Fibroblast of the aortic adventitia (primary cell): Measurements from ENCODE around the gene CCT2. TPM values are rescaled to one million over a fixed set of nuclear protein-coding genes. Genes with fewer than 3 reads are reported as not detected.

Source experiments
- DNase-seq: peaks from one replicate; pipeline ENCODE4 v3.0.0-alpha.2; 2010; ENCODE audit warnings: low read depth
- H3K4me3 ChIP-seq: 2 replicates; pipeline ENCODE4 v1.5.1; 2011; ENCODE audit warnings: low read depth, mild to moderate bottlenecking, control low read depth, low read length, moderate library complexity
- total RNA-seq: library from RNA; depleted of rRNA; stranded (reverse); fragments of >200 nt; gene quantifications from 2 replicates; pipeline ENCODE4 v1.2.3, GENCODE V29; 2012; ENCODE audit warnings: low replicate concordance
- TF ChIP-seq, protein P1 (sequence below): IDR thresholded peaks from 2 replicates; pipeline ENCODE4 v1.5.1; 2011; ENCODE audit warnings: mild to moderate bottlenecking, low read length, control low read depth, inconsistent platforms; ENCODE audit not compliant: insufficient read depth

Gene CCT2
- total RNA-seq, 1 donor = 228 TPM

DNA sequence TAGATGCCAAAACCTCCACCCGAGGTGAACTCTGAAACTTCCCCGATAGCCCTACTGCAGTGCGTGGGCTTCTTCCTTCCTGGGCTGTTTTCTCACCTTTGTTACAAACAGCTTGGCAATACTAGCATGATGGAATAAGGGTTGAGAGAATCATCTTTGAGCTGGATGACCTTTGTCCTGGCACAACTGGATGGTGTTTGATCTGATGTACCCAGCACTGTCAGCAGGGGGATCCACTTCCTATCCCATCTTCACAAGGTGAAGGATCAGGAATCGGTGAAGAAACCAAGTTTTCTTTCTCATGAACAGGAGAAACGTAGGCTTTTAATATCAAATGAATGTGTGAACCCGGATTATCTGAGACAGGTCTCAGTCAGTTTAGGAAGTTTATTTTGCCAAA lies 44.9 kb downstream of the CCT2 start:
- H3K4me3 ChIP-seq = no peak overlapping the region
- DNase-seq = no peak
- TF ChIP-seq, protein P1, sequence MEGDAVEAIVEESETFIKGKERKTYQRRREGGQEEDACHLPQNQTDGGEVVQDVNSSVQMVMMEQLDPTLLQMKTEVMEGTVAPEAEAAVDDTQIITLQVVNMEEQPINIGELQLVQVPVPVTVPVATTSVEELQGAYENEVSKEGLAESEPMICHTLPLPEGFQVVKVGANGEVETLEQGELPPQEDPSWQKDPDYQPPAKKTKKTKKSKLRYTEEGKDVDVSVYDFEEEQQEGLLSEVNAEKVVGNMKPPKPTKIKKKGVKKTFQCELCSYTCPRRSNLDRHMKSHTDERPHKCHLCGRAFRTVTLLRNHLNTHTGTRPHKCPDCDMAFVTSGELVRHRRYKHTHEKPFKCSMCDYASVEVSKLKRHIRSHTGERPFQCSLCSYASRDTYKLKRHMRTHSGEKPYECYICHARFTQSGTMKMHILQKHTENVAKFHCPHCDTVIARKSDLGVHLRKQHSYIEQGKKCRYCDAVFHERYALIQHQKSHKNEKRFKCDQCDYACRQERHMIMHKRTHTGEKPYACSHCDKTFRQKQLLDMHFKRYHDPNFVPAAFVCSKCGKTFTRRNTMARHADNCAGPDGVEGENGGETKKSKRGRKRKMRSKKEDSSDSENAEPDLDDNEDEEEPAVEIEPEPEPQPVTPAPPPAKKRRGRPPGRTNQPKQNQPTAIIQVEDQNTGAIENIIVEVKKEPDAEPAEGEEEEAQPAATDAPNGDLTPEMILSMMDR = peak; percentile 5

DNA sequence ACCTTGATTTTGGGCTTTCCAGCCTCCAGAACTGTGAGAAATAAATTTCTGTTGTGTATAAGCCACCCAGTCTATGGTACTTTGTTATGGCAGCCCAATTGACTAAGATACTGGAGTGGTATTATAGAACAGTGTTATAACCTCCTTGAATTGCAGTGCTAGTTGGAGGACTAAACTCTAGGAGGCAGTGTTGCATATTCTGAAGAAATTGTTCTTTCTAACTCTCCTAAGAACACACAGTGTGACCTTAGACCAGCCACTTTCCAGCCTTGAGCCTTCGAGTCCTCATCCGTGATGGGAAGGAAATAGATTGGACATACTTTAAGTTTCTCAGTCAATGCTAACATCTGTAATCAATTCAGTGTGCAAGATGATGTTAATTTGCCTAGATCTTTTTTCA lies 47.8 kb downstream of the CCT2 start:
- DNase-seq = no peak
- TF ChIP-seq, protein P1 = no peak
- H3K4me3 ChIP-seq = no peak overlapping the region

DNA sequence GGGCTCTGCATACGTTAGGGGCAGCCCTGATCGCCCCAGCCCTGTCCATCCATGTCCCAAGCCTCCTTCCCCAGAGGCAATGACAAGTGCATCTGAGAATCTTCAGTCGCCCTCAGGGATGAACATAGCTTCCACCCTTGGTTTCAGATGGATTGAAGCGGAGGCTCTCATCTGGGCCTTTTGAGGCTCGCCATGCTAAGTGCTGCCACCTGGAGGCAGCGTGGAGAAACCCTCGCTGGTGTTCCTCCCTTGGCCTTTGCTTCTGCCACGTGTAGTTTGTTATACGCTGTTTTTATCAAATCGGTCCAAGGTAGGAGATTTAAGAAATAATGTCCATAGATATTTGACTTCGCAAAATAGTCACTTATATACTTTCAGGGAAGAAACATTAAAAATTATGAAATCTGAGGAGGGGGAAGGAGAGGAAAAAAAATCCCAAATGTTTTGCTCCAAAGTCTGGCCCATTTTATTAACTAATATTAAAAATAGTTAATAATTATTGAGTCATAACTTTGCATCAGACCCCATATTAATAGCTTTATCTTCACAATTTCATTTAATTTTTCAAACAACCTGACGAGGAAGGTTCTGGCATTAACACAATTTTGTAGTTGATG lies 54.2 kb downstream of the CCT2 start:
- H3K4me3 ChIP-seq = no peak overlapping the region
- DNase-seq = peak; percentile 76
- TF ChIP-seq, protein P1 = peak; percentile 95

DNA sequence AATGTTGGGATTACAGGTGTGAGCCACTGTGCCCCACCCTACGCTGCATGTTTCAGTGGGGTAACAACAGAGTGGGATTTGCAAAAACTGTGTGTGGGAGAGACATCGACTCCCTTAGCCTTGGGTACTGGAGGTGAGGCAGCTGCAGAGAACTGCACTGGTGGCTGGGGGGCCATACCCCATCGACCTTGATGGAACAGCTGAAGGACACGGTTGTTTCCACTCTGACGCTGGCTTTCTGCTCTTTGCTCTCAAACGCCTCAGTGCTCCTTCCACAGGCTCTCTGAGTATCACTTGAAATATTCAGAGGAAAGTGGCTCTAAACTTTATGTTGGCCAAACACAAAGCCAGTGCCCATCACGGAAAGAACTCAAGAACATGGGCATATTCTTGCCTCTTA lies 56.3 kb downstream of the CCT2 start:
- TF ChIP-seq, protein P1 = no peak

DNA sequence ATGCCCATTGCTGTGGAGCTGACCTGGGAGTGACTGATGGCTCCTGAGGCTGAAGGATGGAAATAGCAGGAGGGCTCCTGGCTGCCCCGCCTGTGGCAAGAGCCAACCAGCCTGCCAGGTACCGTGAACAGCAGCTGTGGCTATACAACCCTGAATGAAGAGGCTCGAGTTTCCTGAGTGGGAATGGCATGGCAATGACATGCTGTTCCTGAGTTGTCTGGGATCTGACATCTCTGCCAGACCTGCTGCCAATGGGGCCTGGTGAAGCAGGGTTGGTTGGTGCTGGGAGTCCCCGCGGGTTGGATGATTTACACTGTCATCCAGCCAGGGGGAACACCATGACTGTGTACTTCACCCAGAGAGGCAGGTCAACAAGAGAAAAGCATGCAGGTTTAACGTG lies 57.3 kb downstream of the CCT2 start:
- TF ChIP-seq, protein P1 = no peak
- DNase-seq = no peak
- no peak overlapping the region for H3K4me3 ChIP-seq

More for the DNA sequence above, 56.3 kb downstream of the CCT2 start:
- H3K4me3 ChIP-seq = no peak overlapping the region
- DNase-seq = no peak

DNA sequence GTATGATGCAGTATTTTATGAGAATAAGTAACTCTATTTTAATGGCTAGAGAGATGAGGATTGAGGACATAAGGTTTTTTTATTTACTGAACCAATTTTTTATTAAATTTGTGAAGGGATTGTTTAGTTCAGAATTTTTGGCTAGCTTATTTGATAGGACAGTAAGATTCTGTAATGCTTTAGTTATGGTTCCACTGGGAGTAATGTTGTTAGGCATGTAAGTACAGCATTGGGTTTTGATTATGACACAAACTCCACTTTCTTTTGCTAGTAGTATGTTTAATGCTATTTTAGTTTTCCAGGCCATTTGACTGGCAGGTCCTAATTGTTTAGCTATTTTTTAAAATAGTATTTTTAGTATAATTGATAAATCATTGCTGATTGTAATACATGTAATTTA lies 59.3 kb downstream of the CCT2 start:
- TF ChIP-seq, protein P1 = no peak
- no peak overlapping the region for H3K4me3 ChIP-seq
- no peak for DNase-seq

DNA sequence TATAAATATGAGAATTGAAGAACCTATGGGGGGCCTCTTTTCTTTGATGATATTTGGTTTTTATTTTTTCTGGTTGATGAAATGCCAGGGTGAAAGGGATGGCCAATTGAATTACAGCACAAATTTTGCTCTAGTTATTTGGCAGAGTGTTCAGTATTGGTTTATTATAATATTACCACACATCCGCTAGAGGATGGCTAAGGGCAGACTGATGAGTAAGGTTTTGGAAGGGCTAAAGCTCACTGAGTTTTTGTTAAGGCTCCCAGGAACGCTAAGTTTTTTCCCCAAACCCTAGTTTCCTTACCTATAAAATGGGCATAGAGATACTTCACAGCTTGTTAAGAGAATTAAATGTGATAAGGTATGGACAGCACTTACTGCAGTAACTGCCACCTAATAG lies 59.8 kb downstream of the CCT2 start:
- DNase-seq = peak; percentile 33
- H3K4me3 ChIP-seq = no peak overlapping the region
- TF ChIP-seq, protein P1 = no peak
